ENCODE data around the gene NLN.

NLN gene

DNA sequence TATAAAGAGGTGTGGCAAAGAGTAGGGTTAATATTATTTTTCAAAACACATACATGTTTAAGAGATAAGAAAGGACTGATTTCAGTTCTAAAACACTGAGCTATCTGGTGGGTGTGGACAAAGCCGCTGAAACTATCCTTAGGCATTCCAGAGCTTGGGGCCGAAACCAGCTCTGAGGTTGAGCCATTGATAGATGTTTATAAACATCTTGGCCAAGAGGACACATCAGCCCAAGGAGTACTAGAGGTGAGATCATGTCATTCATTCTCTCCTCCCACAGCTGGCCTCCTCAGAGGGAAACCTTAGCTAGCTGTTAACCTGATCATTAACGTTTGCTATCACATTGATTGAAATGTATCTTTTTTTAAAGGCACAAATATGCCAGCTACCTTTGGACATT is 89.9 kb downstream of the NLN start:
- Histone ChIP-seq H4K20me1 (ENCODE audit: control insufficient read depth, insufficient read depth, low read depth, low read length) (no peaks in the 10 kb centered on the region), H3K9me2 (replicated peaks; ENCODE audit: control insufficient read depth, low read length) (no peaks in the 10 kb centered on the region), H3K79me2 (ENCODE audit: control insufficient read depth, low read length) (no peaks in the 10 kb centered on the region), H3K9me3 (ENCODE audit: control insufficient read depth, insufficient read depth, low read length) (no peaks in the 10 kb centered on the region), H3K27ac (ENCODE audit: low read depth, low read length) (no peak overlapping the region), H3K36me3 (ENCODE audit: control insufficient read depth, low read length) (peaks cover 20% of the 10 kb centered on the region), H3F3A (ENCODE audit: control insufficient read depth, insufficient read depth) (no peaks in the 10 kb centered on the region), H3K4me3 (ENCODE audit: low read length) (no peak overlapping the region), H3K4me2 (ENCODE audit: low read length) (no peak overlapping the region), H3K4me1 (ENCODE audit: control insufficient read depth, low read length) (no peaks in the 10 kb centered on the region), H3K27me3 (ENCODE audit: control insufficient read depth, low read length) (no peaks in the 10 kb centered on the region)
- TF ChIP-seq, protein P1, sequence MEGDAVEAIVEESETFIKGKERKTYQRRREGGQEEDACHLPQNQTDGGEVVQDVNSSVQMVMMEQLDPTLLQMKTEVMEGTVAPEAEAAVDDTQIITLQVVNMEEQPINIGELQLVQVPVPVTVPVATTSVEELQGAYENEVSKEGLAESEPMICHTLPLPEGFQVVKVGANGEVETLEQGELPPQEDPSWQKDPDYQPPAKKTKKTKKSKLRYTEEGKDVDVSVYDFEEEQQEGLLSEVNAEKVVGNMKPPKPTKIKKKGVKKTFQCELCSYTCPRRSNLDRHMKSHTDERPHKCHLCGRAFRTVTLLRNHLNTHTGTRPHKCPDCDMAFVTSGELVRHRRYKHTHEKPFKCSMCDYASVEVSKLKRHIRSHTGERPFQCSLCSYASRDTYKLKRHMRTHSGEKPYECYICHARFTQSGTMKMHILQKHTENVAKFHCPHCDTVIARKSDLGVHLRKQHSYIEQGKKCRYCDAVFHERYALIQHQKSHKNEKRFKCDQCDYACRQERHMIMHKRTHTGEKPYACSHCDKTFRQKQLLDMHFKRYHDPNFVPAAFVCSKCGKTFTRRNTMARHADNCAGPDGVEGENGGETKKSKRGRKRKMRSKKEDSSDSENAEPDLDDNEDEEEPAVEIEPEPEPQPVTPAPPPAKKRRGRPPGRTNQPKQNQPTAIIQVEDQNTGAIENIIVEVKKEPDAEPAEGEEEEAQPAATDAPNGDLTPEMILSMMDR (IDR thresholded peaks at IDR 0.05; ENCODE audit: low read depth, low read length, poor library complexity, severe bottlenecking), result no peak
- TF ChIP-seq EZH2phosphoT487 (IDR thresholded peaks at IDR 0.05; ENCODE audit: borderline replicate concordance, low read length), result no peak

DNA sequence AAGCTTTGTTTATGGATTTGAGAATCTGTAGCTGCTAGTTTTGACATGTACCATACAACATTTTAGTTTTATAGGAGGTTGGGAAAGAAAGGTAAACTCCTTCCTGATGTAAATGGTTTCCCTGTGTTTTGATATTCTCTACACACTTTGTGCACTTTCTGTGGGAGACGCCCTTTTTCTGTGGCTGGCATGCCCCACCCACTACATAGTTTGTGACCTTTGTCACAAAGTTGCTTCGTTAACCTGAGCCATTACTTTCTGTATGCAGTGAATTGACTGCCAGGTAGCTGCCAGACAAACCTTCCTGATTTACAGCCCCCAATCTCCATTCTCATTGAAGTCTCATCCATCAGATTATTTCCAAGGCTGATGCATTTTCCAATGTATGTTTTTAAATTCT is 90.6 kb downstream of the NLN start:
- H3K27ac ChIP-seq (ENCODE audit: low read depth, low read length), result no peak overlapping the region
- no peaks in the 10 kb centered on the region for H3K4me1 ChIP-seq (ENCODE audit: control insufficient read depth, low read length)
- H3K36me3 ChIP-seq (ENCODE audit: control insufficient read depth, low read length), result peaks cover 20% of the 10 kb centered on the region
- no peak overlapping the region for H3K4me3 ChIP-seq (ENCODE audit: low read length)
- H3F3A ChIP-seq (ENCODE audit: control insufficient read depth, insufficient read depth), result no peaks in the 10 kb centered on the region; the same call in 1 of the 2 replicates
- no peaks in the 10 kb centered on the region for H3K79me2 ChIP-seq (ENCODE audit: control insufficient read depth, low read length)
- H3K9me2 ChIP-seq (replicated peaks; ENCODE audit: control insufficient read depth, low read length), result no peaks in the 10 kb centered on the region
- no peaks in the 10 kb centered on the region for H3K9me3 ChIP-seq (ENCODE audit: control insufficient read depth, insufficient read depth, low read length)
- H4K20me1 ChIP-seq (ENCODE audit: control insufficient read depth, insufficient read depth, low read depth, low read length), result no peaks in the 10 kb centered on the region
- H3K4me2 ChIP-seq (ENCODE audit: low read length), result no peak overlapping the region
- TF ChIP-seq, protein P1 (IDR thresholded peaks at IDR 0.05; ENCODE audit: low read depth, low read length, poor library complexity, severe bottlenecking), result no peak
- no peak for TF ChIP-seq EZH2phosphoT487 (IDR thresholded peaks at IDR 0.05; ENCODE audit: borderline replicate concordance, low read length)
- no peaks in the 10 kb centered on the region for H3K27me3 ChIP-seq (ENCODE audit: control insufficient read depth, low read length)

DNA sequence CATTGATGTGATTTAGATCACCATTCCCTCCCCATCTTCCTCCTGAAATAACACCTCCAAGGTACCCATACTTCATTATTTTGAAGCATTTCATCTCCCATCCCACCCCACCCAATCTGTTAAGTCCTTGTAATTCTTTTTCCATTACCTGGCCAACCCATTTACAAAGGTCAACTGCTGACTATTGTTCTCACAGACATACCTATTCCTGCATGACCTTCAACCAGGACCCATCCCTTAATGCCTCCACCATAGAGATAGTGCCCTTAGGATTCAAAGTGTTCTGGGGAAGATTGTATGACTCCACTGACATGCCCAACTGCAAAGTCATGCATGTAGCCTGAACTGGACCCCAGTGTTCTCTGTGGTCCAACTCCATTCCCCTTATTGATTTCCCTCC is 91.2 kb downstream of the NLN start:
- no peak overlapping the region for H3K27ac ChIP-seq (ENCODE audit: low read depth, low read length)
- no peaks in the 10 kb centered on the region for H4K20me1 ChIP-seq (ENCODE audit: control insufficient read depth, insufficient read depth, low read depth, low read length)
- no peaks in the 10 kb centered on the region for H3K4me1 ChIP-seq (ENCODE audit: control insufficient read depth, low read length)
- H3K79me2 ChIP-seq (ENCODE audit: control insufficient read depth, low read length), result no peaks in the 10 kb centered on the region
- no peaks in the 10 kb centered on the region; the same call in 1 of the 2 replicates for H3F3A ChIP-seq (ENCODE audit: control insufficient read depth, insufficient read depth)
- H3K36me3 ChIP-seq (ENCODE audit: control insufficient read depth, low read length), result peaks cover 20% of the 10 kb centered on the region
- no peak overlapping the region for H3K4me2 ChIP-seq (ENCODE audit: low read length)
- no peaks in the 10 kb centered on the region for H3K9me3 ChIP-seq (ENCODE audit: control insufficient read depth, insufficient read depth, low read length)
- TF ChIP-seq, protein P1 (IDR thresholded peaks at IDR 0.05; ENCODE audit: low read depth, low read length, poor library complexity, severe bottlenecking), result no peak
- no peak for TF ChIP-seq EZH2phosphoT487 (IDR thresholded peaks at IDR 0.05; ENCODE audit: borderline replicate concordance, low read length)
- H3K4me3 ChIP-seq (ENCODE audit: low read length), result no peak overlapping the region
- no peaks in the 10 kb centered on the region for H3K27me3 ChIP-seq (ENCODE audit: control insufficient read depth, low read length)
- no peaks in the 10 kb centered on the region for H3K9me2 ChIP-seq (replicated peaks; ENCODE audit: control insufficient read depth, low read length)

Data from DOHH2 (cell line).